GM23248 (cell line): Measurements from ENCODE around the gene RAMP3.

Experiments used
- EZH2 ChIP-seq: fragments of 200-600 bp; sonication (generic); IDR thresholded peaks from 2 replicates; pipeline ENCODE4 v1.6.1; 2018; ENCODE audit warnings: antibody characterized with exemption, mild to moderate bottlenecking; ENCODE audit not compliant: insufficient read depth, poor library complexity, severe bottlenecking
- EZH2phosphoT487 ChIP-seq: fragments of 200-600 bp; sonication (generic); IDR thresholded peaks from 2 replicates; pipeline ENCODE4 v1.6.1; 2018; ENCODE audit warnings: antibody characterized with exemption, moderate library complexity, mild to moderate bottlenecking, low read depth; ENCODE audit not compliant: insufficient read depth

- TF ChIP-seq EZH2 (no peak), EZH2phosphoT487 (no peak)
These were observed 18.9 kb upstream of the RAMP3 start for GRCh38 chr7:45138433-45139267.
